ENCODE data around the gene NRCAM.

DNA sequence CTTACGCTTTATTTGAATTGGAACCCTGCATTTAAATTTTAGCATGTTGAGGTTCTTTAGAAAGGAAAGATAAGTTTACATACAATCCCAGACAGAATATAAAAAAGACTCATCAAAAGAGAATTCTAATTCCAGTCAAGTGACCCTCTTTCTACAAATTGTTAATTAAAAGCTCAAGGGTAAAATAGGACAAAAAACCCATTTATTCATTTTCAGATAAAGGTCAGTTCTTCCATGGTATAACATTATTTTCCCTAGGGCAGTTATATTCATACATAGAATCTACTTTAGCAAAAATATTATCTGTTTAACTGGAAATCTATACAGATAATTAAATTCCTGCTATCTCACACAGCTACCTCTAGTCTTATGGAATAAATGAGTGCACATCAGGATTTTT is 188.6 kb downstream of the NRCAM start:
- TF ChIP-seq, protein P1, sequence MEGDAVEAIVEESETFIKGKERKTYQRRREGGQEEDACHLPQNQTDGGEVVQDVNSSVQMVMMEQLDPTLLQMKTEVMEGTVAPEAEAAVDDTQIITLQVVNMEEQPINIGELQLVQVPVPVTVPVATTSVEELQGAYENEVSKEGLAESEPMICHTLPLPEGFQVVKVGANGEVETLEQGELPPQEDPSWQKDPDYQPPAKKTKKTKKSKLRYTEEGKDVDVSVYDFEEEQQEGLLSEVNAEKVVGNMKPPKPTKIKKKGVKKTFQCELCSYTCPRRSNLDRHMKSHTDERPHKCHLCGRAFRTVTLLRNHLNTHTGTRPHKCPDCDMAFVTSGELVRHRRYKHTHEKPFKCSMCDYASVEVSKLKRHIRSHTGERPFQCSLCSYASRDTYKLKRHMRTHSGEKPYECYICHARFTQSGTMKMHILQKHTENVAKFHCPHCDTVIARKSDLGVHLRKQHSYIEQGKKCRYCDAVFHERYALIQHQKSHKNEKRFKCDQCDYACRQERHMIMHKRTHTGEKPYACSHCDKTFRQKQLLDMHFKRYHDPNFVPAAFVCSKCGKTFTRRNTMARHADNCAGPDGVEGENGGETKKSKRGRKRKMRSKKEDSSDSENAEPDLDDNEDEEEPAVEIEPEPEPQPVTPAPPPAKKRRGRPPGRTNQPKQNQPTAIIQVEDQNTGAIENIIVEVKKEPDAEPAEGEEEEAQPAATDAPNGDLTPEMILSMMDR (IDR thresholded peaks at IDR 0.05): no peak
- TF ChIP-seq, protein P2, sequence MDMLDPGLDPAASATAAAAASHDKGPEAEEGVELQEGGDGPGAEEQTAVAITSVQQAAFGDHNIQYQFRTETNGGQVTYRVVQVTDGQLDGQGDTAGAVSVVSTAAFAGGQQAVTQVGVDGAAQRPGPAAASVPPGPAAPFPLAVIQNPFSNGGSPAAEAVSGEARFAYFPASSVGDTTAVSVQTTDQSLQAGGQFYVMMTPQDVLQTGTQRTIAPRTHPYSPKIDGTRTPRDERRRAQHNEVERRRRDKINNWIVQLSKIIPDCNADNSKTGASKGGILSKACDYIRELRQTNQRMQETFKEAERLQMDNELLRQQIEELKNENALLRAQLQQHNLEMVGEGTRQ (CRISPR knock-in tag; IDR thresholded peaks at IDR 0.05): no peak
- TF ChIP-seq ZNF263 (CRISPR knock-in tag; IDR thresholded peaks at IDR 0.05; ENCODE audit: low read depth) (no peak), SP1 (CRISPR knock-in tag; conservative IDR thresholded peaks at IDR 0.05) (no peak), ZNF121 (CRISPR knock-in tag; IDR thresholded peaks at IDR 0.05) (no peak), IRF2 (CRISPR knock-in tag; IDR thresholded peaks at IDR 0.05; ENCODE audit: borderline replicate concordance, low read depth) (no peak), AFF4 (CRISPR knock-in tag; IDR thresholded peaks at IDR 0.05; ENCODE audit: borderline replicate concordance) (no peak), E2F4 (CRISPR knock-in tag; IDR thresholded peaks at IDR 0.05; ENCODE audit: borderline replicate concordance, low read depth) (no peak), CREB1 (CRISPR knock-in tag; IDR thresholded peaks at IDR 0.05) (no peak), KAT7 (CRISPR knock-in tag; IDR thresholded peaks at IDR 0.05; ENCODE audit: borderline replicate concordance) (no peak)
- TF ChIP-seq, protein P3, sequence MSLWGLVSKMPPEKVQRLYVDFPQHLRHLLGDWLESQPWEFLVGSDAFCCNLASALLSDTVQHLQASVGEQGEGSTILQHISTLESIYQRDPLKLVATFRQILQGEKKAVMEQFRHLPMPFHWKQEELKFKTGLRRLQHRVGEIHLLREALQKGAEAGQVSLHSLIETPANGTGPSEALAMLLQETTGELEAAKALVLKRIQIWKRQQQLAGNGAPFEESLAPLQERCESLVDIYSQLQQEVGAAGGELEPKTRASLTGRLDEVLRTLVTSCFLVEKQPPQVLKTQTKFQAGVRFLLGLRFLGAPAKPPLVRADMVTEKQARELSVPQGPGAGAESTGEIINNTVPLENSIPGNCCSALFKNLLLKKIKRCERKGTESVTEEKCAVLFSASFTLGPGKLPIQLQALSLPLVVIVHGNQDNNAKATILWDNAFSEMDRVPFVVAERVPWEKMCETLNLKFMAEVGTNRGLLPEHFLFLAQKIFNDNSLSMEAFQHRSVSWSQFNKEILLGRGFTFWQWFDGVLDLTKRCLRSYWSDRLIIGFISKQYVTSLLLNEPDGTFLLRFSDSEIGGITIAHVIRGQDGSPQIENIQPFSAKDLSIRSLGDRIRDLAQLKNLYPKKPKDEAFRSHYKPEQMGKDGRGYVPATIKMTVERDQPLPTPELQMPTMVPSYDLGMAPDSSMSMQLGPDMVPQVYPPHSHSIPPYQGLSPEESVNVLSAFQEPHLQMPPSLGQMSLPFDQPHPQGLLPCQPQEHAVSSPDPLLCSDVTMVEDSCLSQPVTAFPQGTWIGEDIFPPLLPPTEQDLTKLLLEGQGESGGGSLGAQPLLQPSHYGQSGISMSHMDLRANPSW (CRISPR knock-in tag; conservative IDR thresholded peaks at IDR 0.05; ENCODE audit: low read depth): no peak
- TF ChIP-seq, protein P4, sequence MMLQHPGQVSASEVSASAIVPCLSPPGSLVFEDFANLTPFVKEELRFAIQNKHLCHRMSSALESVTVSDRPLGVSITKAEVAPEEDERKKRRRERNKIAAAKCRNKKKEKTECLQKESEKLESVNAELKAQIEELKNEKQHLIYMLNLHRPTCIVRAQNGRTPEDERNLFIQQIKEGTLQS (CRISPR knock-in tag; conservative IDR thresholded peaks at IDR 0.05): no peak
